ENCODE data around the gene BSCL2.
A peak's percentile ranks its signal among the peaks of the same experiment; 100 is the strongest.
"Not testable (repeated sequence)": the region's sequence is repeated elsewhere in the genome, so short reads cannot be mapped to it uniquely, and the experiment has no call there.

The BSCL2 gene

DNA sequence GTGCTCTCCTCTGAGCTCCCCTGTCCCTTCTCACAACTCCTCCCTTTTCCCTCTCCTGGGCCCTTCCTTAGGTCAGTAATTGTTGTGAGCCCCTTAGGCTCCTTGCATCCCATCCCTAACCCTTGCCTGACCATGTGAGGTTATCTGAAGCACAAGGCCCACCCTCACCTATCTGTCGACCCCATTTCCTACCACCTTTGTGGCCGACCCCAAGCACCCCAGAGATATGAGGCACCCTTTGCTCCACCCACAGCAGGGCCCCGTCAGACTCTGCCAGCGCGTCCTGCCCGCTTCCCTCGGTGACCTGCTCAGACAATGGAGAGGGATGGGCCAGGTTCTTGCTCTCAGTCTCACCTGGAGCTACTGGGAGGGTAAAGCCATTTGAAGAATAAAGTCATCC lies 1.6 kb upstream of the BSCL2 start:
- Mint-ChIP-seq H3K36me3 (ENCODE audit: low read depth) (peaks cover 53% of the 10 kb centered on the region), H3K27me3 (no peaks in the 10 kb centered on the region), H3K4me3 (peak overlapping the region; percentile 91), H3K4me1 (ENCODE audit: low read depth) (peaks cover 68% of the 10 kb centered on the region), H3K27ac (peak overlapping the region; percentile 96), H3K9me3 (no peaks in the 10 kb centered on the region)

DNA sequence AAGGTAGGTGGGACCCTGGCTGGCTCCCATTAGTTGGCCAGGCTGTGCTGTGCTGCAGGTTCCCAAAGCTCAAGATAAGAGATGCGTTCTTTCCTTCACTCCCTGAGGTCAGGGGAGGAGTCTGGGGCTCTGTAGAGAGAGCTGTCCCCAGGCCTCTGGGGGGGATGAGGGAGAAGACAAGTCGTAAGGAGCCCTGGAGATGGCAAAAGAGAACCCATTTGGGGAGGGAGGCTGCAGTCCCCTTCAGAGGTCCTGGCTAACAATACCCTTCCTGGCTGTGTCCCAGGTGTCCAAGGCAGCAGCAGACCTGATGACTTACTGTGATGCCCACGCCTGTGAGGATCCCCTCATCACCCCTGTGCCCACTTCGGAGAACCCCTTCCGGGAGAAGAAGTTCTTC lies 1.2 kb upstream of the BSCL2 start:
- Mint-ChIP-seq H3K27me3 (no peaks in the 10 kb centered on the region), H3K27ac (peak overlapping the region; percentile 96), H3K4me3 (peak overlapping the region; percentile 91), H3K36me3 (ENCODE audit: low read depth) (peaks cover 49% of the 10 kb centered on the region), H3K9me3 (no peaks in the 10 kb centered on the region), H3K4me1 (ENCODE audit: low read depth) (peaks cover 64% of the 10 kb centered on the region)

DNA sequence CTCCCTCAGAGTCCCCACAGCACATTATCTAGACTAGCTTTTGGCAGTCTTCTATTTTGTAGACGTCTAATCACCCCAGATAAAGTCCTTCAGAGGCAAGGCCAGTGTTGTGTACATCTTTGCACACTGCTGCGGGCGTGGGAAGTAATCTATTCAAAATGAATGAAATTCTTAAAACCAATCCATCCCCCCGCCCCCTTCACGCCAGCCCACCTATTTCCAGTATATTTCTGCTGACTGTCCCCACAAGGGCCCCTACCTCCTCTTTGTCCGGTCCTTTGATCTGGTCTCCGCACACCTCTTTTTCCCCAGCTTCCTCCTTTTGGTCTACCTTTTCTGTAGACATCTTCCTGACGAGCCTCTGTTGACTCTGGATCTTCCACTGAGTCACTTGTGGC lies 375 bp downstream of the BSCL2 start:
- peaks cover 43% of the 10 kb centered on the region for H3K36me3 Mint-ChIP-seq (ENCODE audit: low read depth)
- H3K27me3 Mint-ChIP-seq: no peaks in the 10 kb centered on the region
- no peaks in the 10 kb centered on the region for H3K9me3 Mint-ChIP-seq
- peaks cover 50% of the 10 kb centered on the region for H3K4me1 Mint-ChIP-seq (ENCODE audit: low read depth)
- peak overlapping the region; percentile 55 for H3K4me3 Mint-ChIP-seq
- H3K27ac Mint-ChIP-seq: peak overlapping the region; percentile 11

GRCh38 chr11:62705880-62706849 lies 1.1 kb downstream of the BSCL2 start:
- Mint-ChIP-seq H3K4me1 (ENCODE audit: low read depth) (peaks cover 50% of the 10 kb centered on the region), H3K4me3 (peak overlapping the region; percentile 89), H3K27ac (peak overlapping the region; percentile 81), H3K36me3 (ENCODE audit: low read depth) (peaks cover 45% of the 10 kb centered on the region), H3K9me3 (no peaks in the 10 kb centered on the region), H3K27me3 (no peaks in the 10 kb centered on the region)

- peaks cover 49% of the 10 kb centered on the region for H3K4me1 Mint-ChIP-seq (ENCODE audit: low read depth)
- no peaks in the 10 kb centered on the region for H3K27me3 Mint-ChIP-seq
- H3K9me3 Mint-ChIP-seq: no peaks in the 10 kb centered on the region
- H3K4me3 Mint-ChIP-seq: peak overlapping the region; percentile 89
- H3K27ac Mint-ChIP-seq: peak overlapping the region; percentile 81
- H3K36me3 Mint-ChIP-seq (ENCODE audit: low read depth): peaks cover 43% of the 10 kb centered on the region
These were observed 1.8 kb downstream of the BSCL2 start for GRCh38 chr11:62705413-62705812.

- not testable (repeated sequence) for H3K4me3 Mint-ChIP-seq, H3K9me3 Mint-ChIP-seq, H3K27ac Mint-ChIP-seq, H3K27me3 Mint-ChIP-seq
- Mint-ChIP-seq H3K4me1 (ENCODE audit: low read depth) (peaks cover 36% of the 10 kb centered on the region), H3K36me3 (ENCODE audit: low read depth) (peaks cover 37% of the 10 kb centered on the region)
These were observed 3.3 kb downstream of the BSCL2 start for GRCh38 chr11:62703921-62704320.

- Mint-ChIP-seq H3K27ac (no peak overlapping the region), H3K36me3 (ENCODE audit: low read depth) (peaks cover 31% of the 10 kb centered on the region), H3K9me3 (no peaks in the 10 kb centered on the region), H3K4me1 (ENCODE audit: low read depth) (peaks cover 20% of the 10 kb centered on the region), H3K27me3 (no peaks in the 10 kb centered on the region), H3K4me3 (no peak overlapping the region)
These were observed 5.0 kb downstream of the BSCL2 start for GRCh38 chr11:62702246-62702645.

DNA sequence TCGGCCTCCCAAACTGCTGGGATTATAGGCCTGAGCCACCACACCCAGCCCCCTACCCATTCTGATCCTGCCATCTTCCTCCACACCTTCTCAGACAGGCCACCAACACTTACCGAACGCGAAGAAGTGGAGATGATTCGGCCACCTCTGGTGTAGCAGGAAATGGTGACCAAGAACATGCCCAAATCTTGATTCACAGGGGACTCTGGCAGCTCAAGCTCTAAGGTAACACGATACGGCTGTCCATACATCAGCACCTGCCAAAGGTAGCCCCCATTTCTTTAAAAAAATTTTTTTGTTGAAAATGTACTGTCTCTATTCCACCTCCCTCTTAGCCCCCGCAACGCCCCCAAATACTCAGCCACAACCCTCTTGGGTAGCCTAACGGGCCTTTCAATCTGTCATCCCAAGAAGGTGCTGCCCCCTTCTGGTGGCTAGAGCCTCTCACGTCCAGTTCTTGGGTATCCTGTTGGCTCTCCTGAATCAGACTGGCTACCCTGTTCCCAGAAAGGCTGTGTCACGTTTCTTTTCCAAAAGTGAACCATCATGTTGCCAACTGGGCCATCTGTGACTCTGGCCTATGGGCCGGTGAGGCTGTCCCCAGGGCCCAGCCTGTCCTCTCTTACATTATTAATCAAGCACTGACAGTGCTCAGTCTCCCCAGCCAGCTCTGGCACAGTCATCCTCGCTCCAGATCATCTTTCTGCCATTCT lies 12.6 kb downstream of the BSCL2 start:
- no peaks in the 10 kb centered on the region for H3K27me3 Mint-ChIP-seq
- no peak overlapping the region for H3K27ac Mint-ChIP-seq
- no peaks in the 10 kb centered on the region for H3K9me3 Mint-ChIP-seq
- H3K4me1 Mint-ChIP-seq (ENCODE audit: low read depth): peaks cover 7% of the 10 kb centered on the region
- no peak overlapping the region for H3K4me3 Mint-ChIP-seq
- H3K36me3 Mint-ChIP-seq (ENCODE audit: low read depth): peaks cover 23% of the 10 kb centered on the region

GRCh38 chr11:62693624-62694023 lies 13.6 kb downstream of the BSCL2 start:
- not testable (repeated sequence) for H3K9me3 Mint-ChIP-seq; H3K27ac Mint-ChIP-seq; H3K4me3 Mint-ChIP-seq; H3K4me1 Mint-ChIP-seq (ENCODE audit: low read depth); H3K27me3 Mint-ChIP-seq
- peaks cover 24% of the 10 kb centered on the region for H3K36me3 Mint-ChIP-seq (ENCODE audit: low read depth)

DNA sequence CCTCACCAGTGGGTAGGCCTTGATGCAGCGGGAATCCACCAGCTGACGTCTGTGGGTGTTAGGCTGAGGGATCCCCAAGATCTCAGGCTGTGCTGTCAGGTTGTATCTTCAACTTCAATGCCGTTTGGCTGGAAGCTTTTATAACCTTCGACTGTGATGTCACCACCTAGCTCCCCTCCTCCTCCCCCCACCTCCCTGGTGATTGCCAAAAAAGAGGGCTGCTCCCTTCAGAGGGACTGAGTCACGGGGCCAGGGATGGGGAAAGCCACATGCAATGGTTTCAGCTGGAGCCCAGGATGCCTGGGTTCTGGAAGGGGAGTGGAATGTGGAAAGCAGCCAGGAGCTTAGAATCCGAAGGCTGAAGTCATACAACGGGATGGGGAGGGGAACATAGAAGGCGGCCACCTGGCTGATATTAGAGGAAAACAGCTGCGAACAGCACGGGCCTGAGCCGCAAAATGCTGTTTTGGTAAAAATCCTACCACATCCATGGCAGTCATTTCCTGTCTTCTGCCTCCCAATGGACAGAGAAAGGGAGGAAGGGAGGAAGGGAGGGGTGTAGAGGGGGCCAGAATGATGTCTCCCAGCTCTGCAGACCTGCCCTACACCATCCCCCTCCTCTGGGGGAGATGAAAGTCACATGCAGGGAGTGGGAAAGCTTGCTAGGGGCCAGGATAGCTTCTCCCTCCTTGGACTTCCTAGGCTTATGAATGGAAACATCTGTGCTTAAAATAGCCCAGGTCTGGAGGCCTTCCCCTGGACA lies 17.6 kb downstream of the BSCL2 start, which contains the start of gene LRRN4CL:
Gene LRRN4CL (minus strand): TSS at position 110 of the 763 bp plus-strand sequence. CDS start 1,022 bp downstream, outside the sequence.
- Mint-ChIP-seq H3K9me3 (no peaks in the 10 kb centered on the region), H3K4me3 (no peak within 1 kb of the TSS), H3K27me3 (peaks cover 9% of the 10 kb centered on the region), H3K4me1 (ENCODE audit: low read depth) (peaks cover 2% of the 10 kb centered on the region), H3K36me3 (ENCODE audit: low read depth) (peaks cover 23% of the 10 kb centered on the region), H3K27ac (no peak within 1 kb of the TSS)

DNA sequence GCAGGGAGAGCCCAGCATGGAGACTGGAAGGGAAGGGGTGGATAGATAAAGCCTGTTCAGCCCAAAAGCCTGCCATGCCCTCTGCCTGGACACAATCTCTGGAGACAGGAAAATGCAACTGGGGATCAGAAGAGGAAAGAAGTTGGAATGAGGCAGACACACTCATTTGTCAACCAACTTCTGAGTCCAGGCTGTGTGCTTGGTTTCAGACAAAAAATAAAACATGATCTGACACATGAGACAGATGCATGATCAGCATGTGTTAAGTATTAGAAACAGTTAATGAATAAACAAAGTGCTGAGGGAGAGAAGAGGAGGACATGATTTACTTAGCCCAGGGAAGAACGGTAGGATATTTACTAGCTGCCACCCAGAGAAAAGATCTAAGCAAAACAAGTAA lies 18.7 kb downstream of the BSCL2 start:
- Mint-ChIP-seq H3K4me1 (ENCODE audit: low read depth) (no peaks in the 10 kb centered on the region), H3K9me3 (no peaks in the 10 kb centered on the region), H3K4me3 (no peak overlapping the region), H3K27me3 (peaks cover 9% of the 10 kb centered on the region), H3K36me3 (ENCODE audit: low read depth) (peaks cover 23% of the 10 kb centered on the region), H3K27ac (no peak overlapping the region)

DNA sequence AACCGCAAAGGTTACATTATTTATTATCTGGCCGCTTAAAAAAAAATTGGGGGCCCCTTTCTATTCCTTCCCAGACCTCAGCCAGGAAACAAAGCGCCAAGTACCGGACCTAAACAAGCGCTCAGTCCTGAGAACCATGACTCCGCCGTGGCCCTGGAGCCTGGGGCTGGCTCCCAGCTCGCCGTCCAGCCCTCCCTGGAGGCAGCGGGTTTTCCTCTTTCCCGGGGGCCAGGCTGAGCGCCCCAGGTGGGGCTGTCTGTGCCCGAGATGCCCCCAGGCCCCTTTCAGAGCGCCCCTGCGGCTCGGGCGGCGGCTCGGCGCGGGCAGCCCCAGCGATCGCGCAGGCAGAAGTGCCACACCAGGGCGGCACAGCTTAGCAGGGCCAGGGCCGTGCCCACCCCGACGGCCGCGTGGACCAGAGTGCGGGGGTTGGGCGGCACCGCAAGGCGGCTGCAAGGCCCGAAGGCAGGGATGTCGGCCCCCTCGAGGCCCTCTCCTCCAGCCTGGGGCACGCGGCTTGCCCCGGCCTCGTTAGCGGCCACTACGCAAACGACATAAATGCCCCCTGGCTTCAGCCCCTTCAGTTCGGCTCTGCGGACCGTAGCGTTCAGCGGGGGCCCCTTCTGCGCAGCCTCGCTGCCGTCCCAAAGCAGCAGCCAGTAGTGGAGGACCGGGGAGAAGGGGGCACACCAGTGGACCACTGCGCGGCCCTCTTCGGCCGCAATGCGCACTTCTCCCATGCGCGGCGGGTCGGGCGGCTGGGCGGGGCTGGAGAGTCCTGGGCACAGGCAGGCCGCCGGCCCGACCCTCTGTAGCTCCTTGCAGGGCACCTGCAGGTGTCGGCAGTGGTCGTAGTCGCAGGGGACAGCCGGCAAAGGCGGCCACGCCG lies 19.5 kb downstream of the BSCL2 start:
- Mint-ChIP-seq H3K4me1 (ENCODE audit: low read depth) (no peaks in the 10 kb centered on the region), H3K4me3 (no peak overlapping the region)

DNA sequence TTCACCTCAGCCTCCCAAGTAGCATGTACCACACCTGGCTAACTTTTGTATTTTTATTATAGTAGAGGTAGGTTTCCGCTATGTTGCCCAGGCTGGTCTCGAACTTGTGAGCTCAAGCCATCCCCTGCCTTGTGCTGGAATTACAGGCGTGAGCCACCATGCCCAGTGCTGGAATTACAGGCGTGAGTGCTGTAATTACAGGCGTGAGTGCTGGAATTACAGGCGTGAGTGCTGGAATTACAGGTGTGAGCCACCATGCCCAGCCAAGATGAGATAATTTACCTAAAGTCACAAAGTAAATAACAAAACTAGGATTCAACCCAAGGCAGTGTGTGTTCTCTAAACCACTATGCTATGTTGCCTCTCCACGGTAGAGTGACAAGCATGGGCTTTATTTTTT lies 24.7 kb downstream of the BSCL2 start:
- Mint-ChIP-seq H3K27me3 (peaks cover 5% of the 10 kb centered on the region), H3K4me3 (no peak overlapping the region), H3K27ac (no peak overlapping the region), H3K36me3 (ENCODE audit: low read depth) (peaks cover 6% of the 10 kb centered on the region), H3K4me1 (ENCODE audit: low read depth) (peaks cover 22% of the 10 kb centered on the region), H3K9me3 (no peaks in the 10 kb centered on the region)

More for the DNA sequence above, 19.5 kb downstream of the BSCL2 start:
- no peaks in the 10 kb centered on the region for H3K9me3 Mint-ChIP-seq
- peaks cover 9% of the 10 kb centered on the region for H3K27me3 Mint-ChIP-seq
- H3K36me3 Mint-ChIP-seq (ENCODE audit: low read depth): peaks cover 20% of the 10 kb centered on the region
- no peak overlapping the region for H3K27ac Mint-ChIP-seq

DNA sequence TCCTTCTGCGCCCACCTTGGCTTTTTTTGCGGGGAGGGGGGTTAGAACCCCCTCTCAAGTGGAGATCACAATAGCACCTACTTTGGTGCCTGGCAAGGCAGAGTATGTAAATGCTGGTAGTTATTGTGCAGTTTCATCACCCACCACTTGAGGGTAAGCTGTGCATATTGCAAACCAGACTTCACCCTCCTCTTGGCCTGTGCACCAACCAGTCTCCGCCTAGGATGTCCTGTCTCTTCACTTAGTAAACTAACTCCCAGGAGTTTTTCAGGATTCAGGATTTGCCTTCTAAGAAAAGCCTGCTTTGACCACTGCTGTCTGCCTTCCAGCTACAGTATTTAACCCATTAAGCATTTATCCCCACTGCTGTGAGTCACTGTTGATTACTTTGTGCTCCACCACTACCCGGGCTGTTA lies 26.4 kb downstream of the BSCL2 start:
- no peaks in the 10 kb centered on the region for H3K27me3 Mint-ChIP-seq
- peaks cover 29% of the 10 kb centered on the region for H3K4me1 Mint-ChIP-seq (ENCODE audit: low read depth)
- H3K36me3 Mint-ChIP-seq (ENCODE audit: low read depth): peaks cover 17% of the 10 kb centered on the region
- no peaks in the 10 kb centered on the region for H3K9me3 Mint-ChIP-seq
- peak overlapping the region; percentile 51 for H3K27ac Mint-ChIP-seq
- no peak overlapping the region for H3K4me3 Mint-ChIP-seq
